MM.1S (cell line): ENCODE data around the gene GPR137C.

Source experiments
- DNase-seq: peaks from one replicate; pipeline ENCODE4 v3.0.0-alpha.2; 2015
- H2AFZ ChIP-seq: fragments of 300-600 bp; sonication (generic); 2 replicates; pipeline ENCODE4 v1.6.0; 2016; ENCODE audit warnings: antibody characterized with exemption, low read length
- H3F3A ChIP-seq: fragments of 300-600 bp; sonication (generic); 2 replicates; pipeline ENCODE4 v1.6.1; 2016; ENCODE audit warnings: mild to moderate bottlenecking, antibody characterized with exemption, low read length, moderate library complexity, mixed read lengths; ENCODE audit not compliant: insufficient read depth
- H3K27ac ChIP-seq: fragments of 300-600 bp; sonication (generic); 2 replicates; pipeline ENCODE4 v1.5.1; 2016; ENCODE audit warnings: mild to moderate bottlenecking, low read length
- H3K27me3 ChIP-seq: fragments of 300-600 bp; sonication (generic); replicated peaks from 2 replicates; pipeline ENCODE4 v1.6.0; 2016; ENCODE audit warnings: low read length; ENCODE audit not compliant: insufficient read depth
- H3K36me3 ChIP-seq: fragments of 300-600 bp; sonication (generic); replicated peaks from 2 replicates; pipeline ENCODE4 v1.6.1; 2016; ENCODE audit warnings: mild to moderate bottlenecking, low read length, mixed read lengths; ENCODE audit not compliant: insufficient read depth
- H3K4me1 ChIP-seq: fragments of 300-600 bp; sonication (generic); 2 replicates; pipeline ENCODE4 v1.6.1; 2016; ENCODE audit warnings: low read length, mixed read lengths
- H3K4me2 ChIP-seq: fragments of 300-600 bp; sonication (generic); 2 replicates; pipeline ENCODE4 v1.6.0; 2016; ENCODE audit warnings: low read depth, low read length
- H3K4me3 ChIP-seq: fragments of 300-600 bp; sonication (generic); 2 replicates; pipeline ENCODE4 v1.5.1; 2016; ENCODE audit warnings: low read length, mixed read lengths
- H3K79me2 ChIP-seq: fragments of 300-600 bp; sonication (generic); 2 replicates; pipeline ENCODE4 v1.6.1; 2016; ENCODE audit warnings: mixed run types, low read length, mixed read lengths
- H3K9ac ChIP-seq: fragments of 300-600 bp; sonication (generic); 2 replicates; pipeline ENCODE4 v1.6.1; 2016; ENCODE audit warnings: low read length, mixed read lengths
- H3K9me2 ChIP-seq: fragments of 300-600 bp; sonication (generic); replicated peaks from 2 replicates; pipeline ENCODE4 v1.6.1; 2016; ENCODE audit warnings: mild to moderate bottlenecking, low read length, mixed read lengths; ENCODE audit not compliant: insufficient read depth
- H3K9me3 ChIP-seq: fragments of 300-600 bp; sonication (generic); replicated peaks from 2 replicates; pipeline ENCODE4 v1.6.1; 2016; ENCODE audit warnings: mild to moderate bottlenecking, low read length, mixed read lengths; ENCODE audit not compliant: insufficient read depth
- H4K20me1 ChIP-seq: fragments of 300-600 bp; sonication (generic); 2 replicates; pipeline ENCODE4 v1.6.1; 2016; ENCODE audit warnings: mild to moderate bottlenecking, low read length, moderate library complexity, mixed read lengths; ENCODE audit not compliant: insufficient read depth
- CTCF ChIP-seq: fragments of 300-600 bp; sonication (generic); IDR thresholded peaks from 2 replicates; pipeline ENCODE4 v1.5.1; 2016; ENCODE audit warnings: antibody characterized with exemption, low read length, mixed read lengths
- EZH2 ChIP-seq: fragments of 300-600 bp; sonication (generic); optimal IDR thresholded peaks from 2 replicates; pipeline ENCODE3; 2017; ENCODE audit warnings: low read depth, mild to moderate bottlenecking, antibody characterized with exemption, low read length, mixed read lengths
- EZH2phosphoT487 ChIP-seq: fragments of 300-600 bp; sonication (generic); IDR thresholded peaks from 2 replicates; pipeline ENCODE4 v1.6.1; 2018; ENCODE audit warnings: antibody characterized with exemption, low read length

Gene GPR137C

DNA sequence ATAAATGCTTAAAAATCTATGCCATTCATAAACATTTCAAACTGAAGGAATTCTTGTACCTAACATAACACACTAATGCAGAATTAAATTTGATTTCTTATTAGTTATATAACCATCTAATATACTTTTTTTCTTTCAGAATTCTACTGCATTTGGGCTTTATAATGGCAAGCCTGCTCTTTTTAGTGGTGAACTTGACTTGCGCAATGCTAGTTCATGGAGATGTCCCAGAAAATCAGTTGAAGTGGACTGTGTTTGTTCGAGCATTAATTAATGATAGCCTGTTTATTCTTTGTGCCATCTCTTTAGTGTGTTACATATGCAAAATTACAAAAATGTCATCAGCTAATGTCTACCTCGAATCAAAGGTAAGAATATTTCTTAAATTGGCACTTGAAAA lies 47.3 kb downstream of the GPR137C start:
- Histone ChIP-seq H3K79me2 (no peaks in the 10 kb centered on the region), H3K4me2 (no peak overlapping the region), H4K20me1 (no peaks in the 10 kb centered on the region), H3K9ac (no peak overlapping the region), H3K9me3 (no peaks in the 10 kb centered on the region), H3K9me2 (no peaks in the 10 kb centered on the region), H3K36me3 (no peaks in the 10 kb centered on the region), H2AFZ (no peak overlapping the region), H3K27ac (no peak overlapping the region), H3K27me3 (no peaks in the 10 kb centered on the region), H3K4me3 (no peak overlapping the region), H3F3A (no peaks in the 10 kb centered on the region), H3K4me1 (no peaks in the 10 kb centered on the region)
- TF ChIP-seq CTCF (no peak), EZH2phosphoT487 (no peak), EZH2 (no peak)
- no peak for DNase-seq

- Histone ChIP-seq H3K27ac (no peak overlapping the region), H3K27me3 (no peaks in the 10 kb centered on the region), H3K4me2 (no peak overlapping the region), H3K9me2 (no peaks in the 10 kb centered on the region), H3K4me1 (no peaks in the 10 kb centered on the region), H3F3A (no peaks in the 10 kb centered on the region), H3K9ac (no peak overlapping the region), H3K79me2 (no peaks in the 10 kb centered on the region), H4K20me1 (no peaks in the 10 kb centered on the region), H3K9me3 (no peaks in the 10 kb centered on the region), H2AFZ (no peak overlapping the region), H3K36me3 (no peaks in the 10 kb centered on the region), H3K4me3 (no peak overlapping the region)
- no peak for DNase-seq
- no peak for TF ChIP-seq CTCF
- TF ChIP-seq EZH2phosphoT487, result no peak
- no peak for TF ChIP-seq EZH2
Measured at GRCh38 chr14:52602131-52602530, 49.5 kb downstream of the GPR137C start.

DNA sequence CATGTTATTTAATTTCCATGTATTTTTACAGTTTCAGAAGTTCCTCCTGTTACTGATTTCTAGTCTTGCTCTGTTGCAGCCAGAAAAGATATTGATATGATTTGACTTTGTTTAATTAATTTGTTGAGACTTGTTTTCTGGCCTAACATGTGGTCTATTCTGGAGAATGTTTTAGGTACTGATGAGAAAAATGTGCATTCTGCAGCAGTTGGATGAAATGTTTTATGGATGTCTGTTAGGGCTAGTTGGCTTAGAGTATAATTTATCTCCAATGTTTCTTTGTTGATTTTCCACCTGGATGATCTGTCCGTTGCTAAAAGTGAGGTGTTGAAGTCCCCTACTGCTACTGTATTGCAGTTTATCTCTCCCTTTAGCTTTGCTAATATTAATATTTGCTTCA lies 54.4 kb downstream of the GPR137C start:
- TF ChIP-seq EZH2 (no peak), EZH2phosphoT487 (no peak), CTCF (no peak)
- Histone ChIP-seq H3K36me3 (no peaks in the 10 kb centered on the region), H3K79me2 (no peaks in the 10 kb centered on the region), H3K27ac (no peak overlapping the region), H3K4me3 (no peak overlapping the region), H3K9ac (no peak overlapping the region), H3K4me2 (no peak overlapping the region), H3K9me3 (no peaks in the 10 kb centered on the region), H3F3A (no peaks in the 10 kb centered on the region), H3K9me2 (no peaks in the 10 kb centered on the region), H3K27me3 (no peaks in the 10 kb centered on the region), H4K20me1 (no peaks in the 10 kb centered on the region), H2AFZ (no peak overlapping the region), H3K4me1 (no peaks in the 10 kb centered on the region)
- DNase-seq, result no peak
